NT2/D1 (cell line): Measurements from ENCODE around the gene CMKLR1.

Experiments used
- YY1 ChIP-seq: IDR thresholded peaks from 2 replicates; pipeline ENCODE4 v1.6.1; 2011; ENCODE audit not compliant: insufficient read length, insufficient read depth
- ZNF274 ChIP-seq: IDR thresholded peaks from 2 replicates; pipeline ENCODE4 v1.6.1; 2011; ENCODE audit warnings: mild to moderate bottlenecking, low read depth, low read length

- TF ChIP-seq ZNF274 (no peak), YY1 (no peak)
These were observed 35.6 kb upstream of the CMKLR1 start for GRCh38 chr12:108374596-108375320.
